OCI-LY7 (cell line): ENCODE results near the gene HUNK. TPM values are rescaled to one million over a fixed set of nuclear protein-coding genes. Genes with fewer than 3 reads are reported as not detected.

Experiments used
- BruUV-seq: library from RNA; stranded (reverse); fragments of 400-500 nt; replicated peaks from 2 replicates; lab custom pipeline; 2021; lab: Mats Ljungman, UMichigan
- CTCF ChIA-PET: fragments of 300-600 bp; sonication (Branson Sonifier 250); formaldehyde crosslinking; loops from one replicate; lab custom pipeline; 2022; ENCODE audit warnings: antibody characterized with exemption; ENCODE audit not compliant: unreplicated experiment; lab: Charles Lee
- POLR2A ChIA-PET: fragments of 300-600 bp; sonication (Branson Sonifier 250); formaldehyde crosslinking; loops from one replicate; lab custom pipeline; 2022; ENCODE audit warnings: antibody characterized with exemption; lab: Charles Lee
- DNase-seq: peaks from one replicate; pipeline ENCODE4 v3.0.0-alpha.2; 2015; ENCODE audit warnings: low spot score
- H2AFZ ChIP-seq: fragments of 200-600 bp; sonication (generic), shearing (Covaris generic); 2 replicates; pipeline ENCODE4 v1.6.1; 2014; ENCODE audit warnings: mild to moderate bottlenecking, antibody characterized with exemption, low read length, moderate library complexity
- H3K27ac ChIP-seq: fragments of 200-600 bp; sonication (generic); 2 replicates; pipeline ENCODE4 v1.5.1; 2014; ENCODE audit warnings: mixed run types, low read depth, mild to moderate bottlenecking, moderate library complexity, low read length, inconsistent platforms; ENCODE audit not compliant: poor library complexity, severe bottlenecking
- H3K36me3 ChIP-seq: fragments of 200-600 bp; sonication (generic); 2 replicates; pipeline ENCODE4 v1.6.1; 2014; ENCODE audit warnings: mild to moderate bottlenecking, antibody characterized with exemption, low read length, moderate library complexity, mixed read lengths; ENCODE audit not compliant: insufficient read depth
- H3K4me1 ChIP-seq: fragments of 200-600 bp; sonication (generic); 2 replicates; pipeline ENCODE4 v1.5.1; 2014; ENCODE audit warnings: mild to moderate bottlenecking, low read length; ENCODE audit not compliant: insufficient read depth, poor library complexity, severe bottlenecking
- H3K4me2 ChIP-seq: fragments of 200-600 bp; sonication (generic); 2 replicates; pipeline ENCODE4 v1.6.1; 2014; ENCODE audit warnings: mild to moderate bottlenecking, low read length
- H3K4me3 ChIP-seq: fragments of 200-600 bp; sonication (generic); 2 replicates; pipeline ENCODE4 v1.5.1; 2014; ENCODE audit warnings: mild to moderate bottlenecking, low read depth, low read length; ENCODE audit not compliant: poor library complexity, severe bottlenecking
- H3K79me2 ChIP-seq: fragments of 200-600 bp; sonication (generic); 2 replicates; pipeline ENCODE4 v1.6.1; 2016; ENCODE audit warnings: low read depth, mild to moderate bottlenecking, low read length, moderate library complexity, mixed read lengths; ENCODE audit not compliant: insufficient read depth
- H3K9me2 ChIP-seq: fragments of 200-600 bp; sonication (generic); 2 replicates; pipeline ENCODE4 v1.6.1; 2016; ENCODE audit warnings: mild to moderate bottlenecking, low read length, mixed read lengths; ENCODE audit not compliant: insufficient read depth
- H3K9me3 ChIP-seq: fragments of 200-600 bp; sonication (generic); 2 replicates; pipeline ENCODE4 v1.6.1; 2014; ENCODE audit warnings: mild to moderate bottlenecking, mixed run types, low read length, mixed read lengths
- H4K20me1 ChIP-seq: fragments of 200-600 bp; sonication (generic); 2 replicates; pipeline ENCODE4 v1.6.1; 2014; ENCODE audit warnings: mild to moderate bottlenecking, antibody characterized with exemption, low read length, moderate library complexity, mixed read lengths; ENCODE audit not compliant: insufficient read depth
- EZH2phosphoT487 ChIP-seq: fragments of 200-600 bp; sonication (generic); IDR thresholded peaks from 2 replicates; pipeline ENCODE4 v1.6.1; 2018; ENCODE audit warnings: low read depth, borderline replicate concordance, mild to moderate bottlenecking, mixed run types, antibody characterized with exemption, low read length, moderate library complexity, mixed read lengths
- intact Hi-C: fragments of 100-400 bp; cut with micrococcal nuclease; formaldehyde crosslinking; loops from one replicate; pipeline ENCODE4 v1.10.0; 2022; ENCODE audit not compliant: unreplicated experiment
- total RNA-seq, 2 experiments: library from RNA; depleted of rRNA in 1 of 2; stranded (reverse); fragments of >200 nt in 1 of 2; shearing (Covaris generic) in 1 of 2; gene quantifications; 2 replicates each; pipeline ENCODE4 v1.2.3, GENCODE V29; 2014 to 2022
- TF ChIP-seq, protein P1 (sequence below): fragments of 200-600 bp; sonication (generic); conservative IDR thresholded peaks from 2 replicates; pipeline ENCODE4 v1.5.1; 2014; ENCODE audit warnings: mild to moderate bottlenecking, antibody characterized with exemption, low read length, moderate library complexity, mixed read lengths

Gene HUNK
- total RNA-seq, 2 experiments from 2014 or later: 0.35 to 5.5 TPM

GRCh38 chr21:31894457-31894856, 21.6 kb downstream of the HUNK start:
- no peaks in the 10 kb centered on the region for H3K4me1 ChIP-seq
- ChIA-PET POLR2A (interaction anchor here (0.5 kb wide), 1 partner anchor 936 kb away, joined by 3 read pairs; no protein-coding TSS in a partner anchor), CTCF (no interaction called here)
- no peak overlapping the region for H3K4me2 ChIP-seq
- H3K4me3 ChIP-seq: no peak overlapping the region
- no peak overlapping the region for H3K27ac ChIP-seq
- H3K9me2 ChIP-seq: no peaks in the 10 kb centered on the region
- no TSS peak for BruUV-seq
- no peak for DNase-seq
- H3K36me3 ChIP-seq: no peaks in the 10 kb centered on the region
- TF ChIP-seq, protein P1, sequence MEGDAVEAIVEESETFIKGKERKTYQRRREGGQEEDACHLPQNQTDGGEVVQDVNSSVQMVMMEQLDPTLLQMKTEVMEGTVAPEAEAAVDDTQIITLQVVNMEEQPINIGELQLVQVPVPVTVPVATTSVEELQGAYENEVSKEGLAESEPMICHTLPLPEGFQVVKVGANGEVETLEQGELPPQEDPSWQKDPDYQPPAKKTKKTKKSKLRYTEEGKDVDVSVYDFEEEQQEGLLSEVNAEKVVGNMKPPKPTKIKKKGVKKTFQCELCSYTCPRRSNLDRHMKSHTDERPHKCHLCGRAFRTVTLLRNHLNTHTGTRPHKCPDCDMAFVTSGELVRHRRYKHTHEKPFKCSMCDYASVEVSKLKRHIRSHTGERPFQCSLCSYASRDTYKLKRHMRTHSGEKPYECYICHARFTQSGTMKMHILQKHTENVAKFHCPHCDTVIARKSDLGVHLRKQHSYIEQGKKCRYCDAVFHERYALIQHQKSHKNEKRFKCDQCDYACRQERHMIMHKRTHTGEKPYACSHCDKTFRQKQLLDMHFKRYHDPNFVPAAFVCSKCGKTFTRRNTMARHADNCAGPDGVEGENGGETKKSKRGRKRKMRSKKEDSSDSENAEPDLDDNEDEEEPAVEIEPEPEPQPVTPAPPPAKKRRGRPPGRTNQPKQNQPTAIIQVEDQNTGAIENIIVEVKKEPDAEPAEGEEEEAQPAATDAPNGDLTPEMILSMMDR: no peak
- no peak for TF ChIP-seq EZH2phosphoT487
- no peaks in the 10 kb centered on the region for H3K9me3 ChIP-seq
- H3K79me2 ChIP-seq: no peaks in the 10 kb centered on the region
- intact Hi-C loops: no loop called here
- H2AFZ ChIP-seq: no peak overlapping the region
- H4K20me1 ChIP-seq: no peaks in the 10 kb centered on the region

DNA sequence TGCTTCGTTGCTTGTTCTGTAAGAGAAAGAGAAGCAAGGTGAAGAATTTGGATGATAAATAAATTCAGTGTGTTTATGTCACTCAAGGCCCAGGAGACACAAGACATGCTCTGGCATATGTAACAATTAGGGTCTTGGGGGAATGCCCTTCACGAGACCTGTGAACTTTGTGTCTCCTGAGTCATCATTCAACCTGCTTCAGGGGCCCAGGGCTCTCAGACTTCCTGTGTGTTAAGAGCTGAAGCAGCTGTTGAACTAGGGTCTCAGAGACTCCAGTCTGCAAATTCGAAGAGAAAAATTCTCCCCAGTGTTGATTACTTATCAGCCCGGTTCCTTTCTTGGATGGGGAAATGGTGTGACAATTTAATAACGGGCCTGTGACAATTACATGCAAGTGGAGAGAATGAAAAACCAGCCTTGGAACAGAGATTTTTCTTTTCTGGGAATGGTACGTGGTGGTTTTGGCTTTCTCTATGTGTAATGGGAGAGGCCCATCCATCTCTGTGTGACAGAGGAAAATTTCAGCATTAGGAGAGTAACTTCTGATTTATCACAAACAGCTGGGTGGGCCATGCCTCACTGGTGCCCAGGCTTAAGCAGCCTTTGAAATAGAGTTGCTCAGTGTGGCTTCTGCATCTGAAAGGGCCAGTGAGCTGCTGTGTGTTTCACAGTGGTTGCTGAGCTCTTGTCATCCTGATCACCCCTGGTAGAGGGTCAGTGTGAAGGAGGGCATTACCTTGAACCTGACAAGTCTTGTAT, 22.4 kb downstream of the HUNK start:
- no peak for DNase-seq
- no peak overlapping the region for H3K4me2 ChIP-seq

GRCh38 chr21:31896019-31896418, 23.2 kb downstream of the HUNK start:
- TF ChIP-seq, protein P1: no peak
- TF ChIP-seq EZH2phosphoT487: no peak
- no peaks in the 10 kb centered on the region for H3K79me2 ChIP-seq
- POLR2A ChIA-PET: no interaction called here

More for the DNA sequence above, 22.4 kb downstream of the HUNK start:
- no peaks in the 10 kb centered on the region for H3K9me2 ChIP-seq
- no peak overlapping the region for H2AFZ ChIP-seq
- H3K9me3 ChIP-seq: no peaks in the 10 kb centered on the region
- H3K4me1 ChIP-seq: no peaks in the 10 kb centered on the region
- ChIA-PET CTCF (no interaction called here), POLR2A (interaction anchor here (0.5 kb wide), 1 partner anchor 937 kb away, joined by 3 read pairs; no protein-coding TSS in a partner anchor)
- H4K20me1 ChIP-seq: no peaks in the 10 kb centered on the region
- no peak for TF ChIP-seq EZH2phosphoT487
- BruUV-seq: no TSS peak
- H3K36me3 ChIP-seq: no peaks in the 10 kb centered on the region
- intact Hi-C loops: no loop called here
- H3K27ac ChIP-seq: no peak overlapping the region
- H3K4me3 ChIP-seq: no peak overlapping the region
- H3K79me2 ChIP-seq: no peaks in the 10 kb centered on the region

More at GRCh38 chr21:31896019-31896418, 23.2 kb downstream of the HUNK start:
- intact Hi-C loops: no loop called here
- Histone ChIP-seq H3K9me3 (no peaks in the 10 kb centered on the region), H3K9me2 (no peaks in the 10 kb centered on the region), H3K27ac (no peak overlapping the region), H3K4me2 (no peak overlapping the region), H2AFZ (no peak overlapping the region), H3K4me1 (no peaks in the 10 kb centered on the region), H3K36me3 (no peaks in the 10 kb centered on the region), H3K4me3 (no peak overlapping the region), H4K20me1 (no peaks in the 10 kb centered on the region)
- CTCF ChIA-PET: no interaction called here
- DNase-seq: no peak
- BruUV-seq: no TSS peak
